GM18873 (cell line): ENCODE results near the gene CBY1.
"Not testable (repeated sequence)": the region's sequence is repeated elsewhere in the genome, so short reads cannot be mapped to it uniquely, and the experiment has no call there.

ENCODE experiments used
- ATAC-seq: cut with Tn5 transposase; IDR thresholded peaks from one replicate; pipeline ENCODE4 v1.9.1; 2021; ENCODE audit warnings: mild to moderate bottlenecking, moderate library complexity, moderate number of reproducible peaks; ENCODE audit not compliant: unreplicated experiment, low FRiP score

Gene CBY1

DNA sequence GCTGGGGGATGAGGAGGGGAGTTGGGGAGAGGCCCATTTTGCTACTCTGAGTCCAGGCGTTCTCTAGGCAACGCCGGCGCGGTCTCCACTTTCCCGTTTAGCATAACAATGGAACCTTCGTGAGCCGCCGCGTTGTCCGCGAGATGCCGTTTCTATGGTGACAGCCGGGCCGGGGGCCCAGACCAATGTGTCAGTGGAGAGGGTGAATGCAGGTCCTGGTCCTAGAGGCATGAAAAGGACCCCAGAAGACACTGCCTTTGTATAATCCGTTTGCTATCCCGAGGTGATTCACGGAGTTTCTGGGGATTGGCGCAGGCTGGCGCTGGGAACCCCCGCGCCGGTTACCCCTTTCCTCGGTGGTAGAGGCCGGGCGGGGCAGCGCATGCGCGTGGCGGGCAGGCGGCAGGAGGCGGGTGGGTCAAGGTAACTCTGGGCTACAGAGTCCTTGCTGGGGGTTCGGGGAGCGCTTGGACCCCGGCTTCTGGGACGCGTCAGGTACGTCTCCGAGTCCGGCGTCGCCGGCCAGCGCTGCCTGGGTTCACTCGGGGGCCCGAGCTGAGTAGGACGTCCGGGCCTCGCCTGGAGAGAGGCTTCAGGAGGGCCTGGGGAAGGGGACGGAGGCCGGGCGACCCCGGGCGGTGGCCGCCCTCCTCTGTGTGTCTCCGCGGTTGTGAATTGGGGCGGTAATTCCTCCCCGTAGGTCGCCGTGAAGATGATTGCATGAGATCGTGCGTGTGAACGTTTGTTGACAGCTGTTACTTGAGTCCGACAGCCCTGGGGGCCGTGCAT is at the start of gene CBY1, which contains the start of gene FAM227A:
TSS of gene CBY1 (plus strand) at position 383 of the 789 bp plus-strand sequence. CDS start 11,417 bp downstream, outside the sequence.
TSS of gene FAM227A (minus strand) at position 137 of the 789 bp plus-strand sequence. CDS start 6,224 bp downstream, outside the sequence.
- ATAC-seq = peak; percentile 58

DNA sequence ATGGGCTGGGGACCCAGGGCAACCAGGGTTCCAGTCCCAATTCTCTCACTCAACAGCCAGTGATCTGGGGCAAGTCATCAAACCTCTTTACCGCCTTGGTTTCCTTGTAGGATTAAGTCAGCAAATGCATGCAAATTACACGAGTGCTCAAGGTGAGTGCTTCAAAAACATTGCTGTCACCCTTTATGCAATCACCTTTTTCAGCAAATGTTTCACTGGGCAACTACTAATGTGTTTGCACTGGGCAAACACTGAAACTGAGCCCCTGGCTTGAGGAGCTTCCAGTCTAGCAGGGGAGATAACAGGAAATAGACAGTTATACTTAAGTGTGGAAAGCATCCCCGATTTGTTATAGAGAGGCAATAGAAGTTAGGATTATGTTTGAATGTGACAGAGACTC is 48.8 kb upstream of the CBY1 start:
- no peak for ATAC-seq

- ATAC-seq = no peak
Observed at GRCh38 chr22:38608992-38609750, 47.3 kb upstream of the CBY1 start.

GRCh38 chr22:38610234-38610633 is 46.2 kb upstream of the CBY1 start:
- ATAC-seq = no peak

DNA sequence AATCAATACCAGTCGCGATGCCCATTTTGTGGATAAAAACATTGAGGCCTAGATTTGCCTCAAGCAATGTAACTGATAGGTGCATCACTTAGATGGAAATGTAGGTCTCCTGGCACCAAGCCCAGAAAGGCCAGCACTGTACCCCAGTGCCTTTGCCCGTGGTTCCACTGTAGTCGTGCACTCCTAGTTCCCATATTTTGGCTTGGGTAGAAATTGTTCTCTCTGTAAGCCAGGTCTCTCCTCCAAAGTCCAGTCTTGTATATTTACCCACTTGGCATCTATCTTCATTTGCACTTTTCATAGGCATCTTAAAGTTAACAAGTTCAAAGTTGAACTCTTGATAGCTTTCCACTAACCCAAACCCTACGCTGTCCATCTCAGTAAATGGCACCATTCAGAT is 44.9 kb upstream of the CBY1 start:
- no peak for ATAC-seq

GRCh38 chr22:38612217-38613006 is 44.0 kb upstream of the CBY1 start:
- ATAC-seq = no peak

DNA sequence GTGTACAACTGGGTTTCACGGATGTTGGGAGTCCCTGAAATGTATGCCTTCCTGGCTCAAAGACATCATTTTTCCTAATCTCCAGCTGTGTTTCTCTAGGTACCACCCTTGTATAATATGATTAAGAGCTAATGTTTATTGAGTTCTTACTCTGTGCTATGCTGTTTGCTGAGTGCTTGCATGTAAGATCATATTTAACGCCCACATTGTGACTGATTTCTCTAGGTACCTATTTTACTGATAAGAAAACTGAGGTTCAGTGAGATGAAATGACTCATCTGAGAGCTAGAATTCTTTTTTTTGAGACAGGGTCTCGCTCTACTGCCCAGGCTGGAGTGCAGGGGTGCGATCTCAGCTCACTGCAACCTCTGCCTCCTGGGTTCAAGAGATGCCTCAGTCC is 42.9 kb upstream of the CBY1 start:
- ATAC-seq = no peak

DNA sequence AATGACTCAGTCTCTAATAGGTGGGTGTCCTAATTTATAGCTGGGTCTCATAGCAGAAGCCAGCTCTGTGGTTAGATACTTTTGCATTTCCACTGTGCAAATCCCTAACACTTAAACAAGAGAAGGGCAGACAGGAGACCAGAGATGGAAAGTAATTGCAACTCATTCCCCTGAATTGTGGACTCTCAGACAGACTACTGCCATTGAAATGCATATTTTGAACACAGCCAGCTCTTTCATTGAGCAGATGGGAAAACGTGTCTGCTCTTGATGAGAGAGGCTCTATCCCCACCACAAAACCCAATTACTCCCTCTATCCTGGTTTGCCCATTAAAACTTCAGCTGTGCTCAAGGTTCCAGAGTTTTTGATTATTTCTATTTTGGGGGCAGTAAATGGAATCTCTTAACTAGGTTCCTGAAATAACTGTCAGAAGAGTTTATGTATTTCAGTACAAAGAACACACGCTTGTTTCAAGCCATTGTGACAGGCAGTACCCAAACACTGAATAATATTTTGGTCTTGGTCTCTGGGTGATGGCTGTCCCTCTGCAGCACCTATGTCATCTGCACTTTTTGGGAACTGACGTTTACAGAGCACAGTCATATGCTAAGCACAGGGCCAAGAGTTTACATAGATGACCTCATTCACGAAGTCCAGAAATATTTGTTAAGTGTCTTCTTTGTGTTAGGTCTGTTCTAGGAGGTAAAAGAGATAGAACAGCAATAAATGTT is 41.9 kb upstream of the CBY1 start:
- no peak for ATAC-seq

DNA sequence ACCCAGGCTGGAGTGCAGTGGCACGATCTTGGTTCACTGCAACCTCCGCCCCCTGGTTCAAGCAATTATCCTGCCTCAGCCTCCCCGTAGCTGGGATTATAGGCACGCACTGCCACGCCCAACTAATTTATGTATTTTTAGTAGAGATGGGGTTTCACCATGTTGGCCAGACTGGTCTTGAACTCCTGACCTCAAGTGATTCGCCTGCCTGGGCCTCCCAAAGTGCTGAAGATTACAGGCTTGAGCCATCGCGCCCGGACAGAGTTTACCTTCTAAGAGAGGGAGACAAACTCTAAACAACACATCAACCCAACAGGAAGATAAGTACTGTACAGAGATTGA is 41.4 kb upstream of the CBY1 start:
- not testable (repeated sequence) for ATAC-seq

- ATAC-seq = no peak
Observed at GRCh38 chr22:38618258-38618657, 38.2 kb upstream of the CBY1 start.

GRCh38 chr22:38618682-38619081 is 37.8 kb upstream of the CBY1 start:
- ATAC-seq = no peak

DNA sequence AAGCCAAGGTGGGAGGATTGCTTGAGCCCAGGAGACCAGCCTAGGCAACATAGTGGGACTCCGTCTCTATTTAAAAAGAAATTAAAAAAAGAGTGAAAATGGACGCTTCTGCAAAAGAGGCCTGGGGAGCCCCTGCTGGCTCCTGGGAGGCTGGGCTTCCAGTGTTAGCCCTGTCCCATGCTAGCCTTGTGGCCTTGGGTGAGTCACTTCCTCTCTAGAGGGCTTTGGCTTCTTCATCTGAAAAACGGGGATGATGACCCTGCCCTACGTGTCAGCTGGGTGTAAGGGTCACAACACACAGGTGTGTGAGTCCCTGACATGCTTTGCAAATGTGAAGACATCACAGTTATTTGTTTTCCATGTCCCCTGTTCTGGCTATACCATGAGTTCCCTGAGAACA is 33.1 kb upstream of the CBY1 start:
- ATAC-seq = no peak

DNA sequence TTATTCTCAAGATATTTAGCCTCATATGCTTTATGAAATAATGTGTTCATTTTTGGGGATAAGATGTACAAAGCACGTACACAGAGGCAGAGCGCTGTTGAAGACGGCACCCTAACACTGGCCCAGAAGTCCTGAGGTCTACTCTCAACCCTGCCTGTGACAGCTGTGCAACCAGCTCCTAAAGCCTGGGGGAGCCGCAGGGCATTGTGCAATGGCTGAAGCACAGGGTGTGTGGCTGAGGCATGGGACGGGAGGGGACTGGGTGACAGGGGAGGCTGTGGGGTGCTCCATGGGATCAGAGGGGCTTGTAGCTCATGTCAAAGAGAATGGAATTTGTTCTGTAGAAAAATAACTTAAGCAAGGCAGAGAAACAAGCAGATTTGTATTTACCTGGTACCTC is 28.0 kb upstream of the CBY1 start:
- ATAC-seq = no peak

DNA sequence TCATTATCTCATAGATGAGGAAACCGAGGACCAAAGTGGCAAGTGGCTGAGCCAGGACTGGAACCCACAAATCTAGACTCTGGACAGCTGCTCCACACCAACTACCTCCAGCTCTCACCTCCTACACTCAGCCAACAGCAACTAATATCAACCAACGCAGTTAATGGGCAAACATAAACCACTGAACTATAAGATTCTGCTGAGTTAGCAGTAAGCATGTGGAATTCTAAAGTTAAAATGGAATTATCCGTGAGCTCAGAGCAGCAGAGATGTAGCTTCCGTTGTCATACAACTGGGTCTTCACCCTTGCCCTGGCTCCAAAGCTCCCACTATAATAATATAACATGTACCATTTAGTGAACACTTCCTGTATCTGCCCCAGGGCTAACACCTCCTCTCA is 27.3 kb upstream of the CBY1 start:
- no peak for ATAC-seq

DNA sequence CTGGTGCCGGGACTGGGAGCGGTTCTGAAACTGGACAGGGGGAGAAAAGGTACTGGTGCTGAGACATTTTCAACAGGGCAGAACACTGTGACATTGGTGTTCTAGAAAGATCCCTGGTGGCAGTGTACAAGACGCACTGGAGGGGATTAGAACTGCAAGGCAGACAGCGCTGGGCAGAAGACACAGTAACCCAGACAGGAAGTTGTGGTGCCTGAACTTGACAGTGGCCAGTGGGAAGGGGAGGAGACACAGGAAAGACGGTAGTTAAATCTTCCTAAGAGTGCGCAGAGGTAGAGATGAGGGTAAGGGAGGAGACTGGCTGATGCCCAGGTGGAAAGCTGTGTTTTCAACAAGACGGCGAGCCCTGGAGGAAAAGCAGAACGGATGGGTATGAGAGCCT is 24.7 kb upstream of the CBY1 start:
- ATAC-seq = no peak

DNA sequence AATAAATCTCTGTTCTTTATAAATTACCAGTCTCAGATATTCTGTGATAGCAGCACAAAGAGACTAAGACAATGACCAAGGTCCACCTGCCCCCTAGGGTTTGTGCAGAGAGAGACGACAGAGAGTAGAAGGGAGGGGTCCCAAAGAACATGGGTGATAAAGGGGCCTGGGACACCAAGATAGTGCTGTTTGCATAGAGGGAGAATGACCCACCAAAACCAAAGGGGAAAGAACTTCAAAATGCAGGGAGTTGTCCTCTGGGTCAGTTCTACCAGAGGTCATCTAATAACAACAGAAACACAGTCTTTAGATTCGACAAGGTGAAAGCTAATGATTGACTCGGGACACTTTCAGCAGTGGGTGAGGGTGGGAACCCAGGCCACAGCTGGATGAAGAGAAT is 23.9 kb upstream of the CBY1 start:
- ATAC-seq = no peak

- no peak for ATAC-seq
Observed at GRCh38 chr22:38638216-38638615, 18.2 kb upstream of the CBY1 start.

DNA sequence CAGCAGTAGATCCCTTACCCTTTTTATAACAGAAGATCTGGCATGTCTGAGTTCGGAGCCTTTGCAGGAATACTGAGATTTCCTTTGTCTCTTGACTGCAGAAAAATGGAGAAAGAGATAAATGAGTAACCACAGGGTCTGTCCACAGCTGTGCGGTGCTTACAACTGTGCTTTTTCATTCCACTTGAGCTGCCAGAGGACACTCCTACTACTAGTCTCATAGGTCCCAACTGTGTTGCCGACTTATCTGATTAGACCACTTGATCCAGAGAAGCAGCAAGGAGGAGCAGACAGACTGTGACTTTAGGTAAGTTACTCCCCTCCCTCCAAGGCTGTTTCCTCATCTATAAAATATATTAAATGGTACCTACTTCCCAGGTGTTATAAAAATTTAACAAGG is 17.7 kb upstream of the CBY1 start:
- no peak for ATAC-seq

- ATAC-seq = no peak
Observed at GRCh38 chr22:38641476-38642040, 14.9 kb upstream of the CBY1 start.

- not testable (repeated sequence) for ATAC-seq
Observed at GRCh38 chr22:38644245-38644644, 12.2 kb upstream of the CBY1 start.
